Stimulated activated CD4-positive, alpha-beta T cell treated with anti-CD3 and anti-CD28 coated beads, Interleukin-1b, Interleukin-23, amount 100 ng/mL, for 48 hours (primary cell): ENCODE data around the gene MAJIN.
A peak's percentile ranks its signal among the peaks of the same experiment; 100 is the strongest.
"Not testable (repeated sequence)": the region's sequence is repeated elsewhere in the genome, so short reads cannot be mapped to it uniquely, and the experiment has no call there.

Source experiments
- DNase-seq: peaks from one replicate; pipeline ENCODE4 v3.0.0-alpha.2; 2020

MAJIN gene

GRCh38 chr11:64989416-64989815 is 17.5 kb upstream of the MAJIN start:
- DNase-seq = no peak

- DNase-seq = no peak
Observed at GRCh38 chr11:64987998-64988854, 16.3 kb upstream of the MAJIN start.

DNA sequence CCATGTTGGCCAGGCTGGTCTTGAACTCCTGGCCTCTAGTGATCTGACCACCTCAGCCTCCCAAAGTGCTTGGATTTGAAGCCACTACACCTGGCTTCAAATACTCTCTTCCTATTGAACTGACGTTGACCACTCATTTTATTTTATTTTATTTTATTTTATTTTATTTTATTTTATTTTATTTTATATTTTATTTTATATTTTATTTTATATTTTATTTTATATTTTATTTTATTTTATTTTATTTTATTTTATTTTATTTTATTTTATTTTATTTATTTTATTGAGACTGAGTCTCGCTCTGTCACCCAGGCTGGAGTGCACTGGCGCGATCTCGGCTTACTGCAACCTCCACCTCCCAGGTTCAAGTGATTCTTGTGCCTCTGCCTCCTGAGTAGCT is 11.4 kb upstream of the MAJIN start:
- DNase-seq = not testable (repeated sequence)

GRCh38 chr11:64976651-64977050 is 4.7 kb upstream of the MAJIN start:
- no peak for DNase-seq

DNA sequence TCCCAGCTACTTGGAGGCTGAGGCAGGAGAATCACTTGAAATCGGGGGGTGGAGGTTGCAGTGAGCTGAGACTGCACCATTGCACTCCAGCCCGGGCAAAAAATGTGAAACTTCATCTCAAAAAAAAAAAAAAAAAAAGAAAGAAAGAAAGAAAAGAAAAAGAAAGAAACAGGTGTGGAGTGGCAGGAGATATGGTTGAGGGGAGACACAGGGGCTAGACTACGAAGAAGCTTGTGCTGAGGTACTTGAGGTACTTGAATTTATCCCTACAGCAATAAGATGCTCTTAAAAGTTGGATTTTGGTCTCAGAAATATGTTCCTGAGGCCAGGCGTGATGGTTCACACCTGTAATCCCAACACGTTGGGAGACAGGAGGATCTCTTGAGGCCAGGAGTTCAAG is 2.2 kb upstream of the MAJIN start:
- no peak for DNase-seq

DNA sequence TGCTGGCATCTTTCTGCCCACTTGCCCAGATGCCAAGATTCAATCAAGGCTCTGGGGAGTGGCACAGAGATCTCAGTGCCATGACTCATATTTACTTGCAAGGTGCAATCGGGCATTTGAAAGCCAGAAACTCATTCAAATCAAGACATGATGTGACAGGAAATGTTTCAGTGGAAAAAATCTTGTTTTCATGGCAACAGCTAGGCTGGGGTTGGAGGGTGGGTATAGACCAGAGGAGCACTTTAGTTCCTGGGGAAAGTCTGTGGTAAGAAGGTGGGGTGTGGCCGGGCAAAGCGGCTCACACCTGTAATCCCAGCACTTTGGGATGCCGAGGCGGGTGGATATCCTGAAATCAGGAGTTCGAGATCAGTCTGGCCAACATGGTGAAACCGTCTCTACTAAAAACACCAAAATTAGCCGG is 1.2 kb downstream of the MAJIN start:
- peak; percentile 46 for DNase-seq

DNA sequence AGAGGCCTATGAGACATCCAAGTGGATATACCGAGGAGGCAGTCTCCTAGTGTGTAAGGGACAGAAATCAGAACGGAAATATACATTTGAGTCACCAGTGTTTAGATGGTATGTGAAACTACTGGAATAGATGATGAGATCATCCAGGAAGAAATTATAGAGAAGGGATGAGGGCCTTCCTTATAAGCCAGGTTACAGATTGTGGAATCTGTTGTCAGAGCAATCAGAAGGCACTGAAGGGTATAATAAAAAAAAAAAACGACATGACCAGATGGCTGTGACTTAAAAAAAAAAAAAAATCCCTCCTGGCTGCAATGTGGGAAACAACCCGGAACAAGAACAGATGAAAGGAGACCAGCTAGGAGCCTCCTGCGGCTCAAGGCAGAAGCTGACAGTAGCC is 2.7 kb downstream of the MAJIN start:
- DNase-seq = no peak

DNA sequence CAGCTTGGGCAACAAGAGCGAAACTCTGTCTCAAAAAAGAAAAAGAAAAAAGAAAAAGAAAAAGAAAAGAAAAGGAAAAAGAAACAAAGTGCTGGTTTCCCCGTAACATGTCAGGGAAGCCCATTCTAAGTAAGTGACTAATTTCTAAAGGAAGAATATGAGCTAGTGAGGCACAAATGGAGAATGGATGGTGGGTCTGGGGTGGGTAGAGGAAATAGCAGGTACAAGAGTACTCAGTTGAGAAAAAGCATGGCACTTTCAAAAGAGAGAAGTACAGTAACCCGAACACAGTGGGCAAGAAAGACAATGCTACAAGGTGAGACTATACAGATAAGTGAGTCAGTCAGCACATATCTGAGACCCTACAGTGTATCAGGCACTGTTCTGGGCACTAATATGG is 4.5 kb downstream of the MAJIN start:
- DNase-seq = no peak

GRCh38 chr11:64963072-64963631 is 8.8 kb downstream of the MAJIN start:
- DNase-seq = no peak

GRCh38 chr11:64960719-64961118 is 11.2 kb downstream of the MAJIN start:
- DNase-seq = no peak

GRCh38 chr11:64959498-64959897 is 12.4 kb downstream of the MAJIN start:
- no peak for DNase-seq

DNA sequence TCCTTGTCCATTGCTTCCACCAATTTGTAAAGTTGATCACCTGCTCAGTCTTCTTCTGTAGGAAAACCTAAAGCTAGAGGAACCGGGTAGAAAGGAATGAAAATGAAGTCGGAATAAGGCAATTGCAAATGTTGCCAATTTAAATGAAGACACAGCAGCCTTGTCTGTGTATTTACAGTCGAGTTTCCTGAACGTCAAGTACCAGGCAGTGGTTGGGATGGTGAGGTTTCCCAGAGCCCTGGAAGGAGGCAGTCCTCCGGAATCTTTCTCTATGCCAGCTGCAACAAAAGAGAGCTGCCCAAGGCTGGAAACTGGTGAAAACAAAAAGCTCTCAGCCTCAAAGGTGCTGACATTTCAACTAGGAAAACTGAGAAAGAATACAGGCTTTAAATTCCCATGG is 17.7 kb downstream of the MAJIN start:
- no peak for DNase-seq

- no peak for DNase-seq
Observed at GRCh38 chr11:64951529-64951928, 20.4 kb downstream of the MAJIN start.

GRCh38 chr11:64947208-64947814 is 24.6 kb downstream of the MAJIN start:
- DNase-seq = no peak

- DNase-seq = no peak
Observed at GRCh38 chr11:64936539-64936938, 35.4 kb downstream of the MAJIN start.

- no peak for DNase-seq
Observed at GRCh38 chr11:64935359-64936081, 36.4 kb downstream of the MAJIN start, which contains the start of gene GPHA2. Gene GPHA2, minus strand, starts transcription at chr11:64935893. Its CDS starts 433 bp downstream, at chr11:64935460.

DNA sequence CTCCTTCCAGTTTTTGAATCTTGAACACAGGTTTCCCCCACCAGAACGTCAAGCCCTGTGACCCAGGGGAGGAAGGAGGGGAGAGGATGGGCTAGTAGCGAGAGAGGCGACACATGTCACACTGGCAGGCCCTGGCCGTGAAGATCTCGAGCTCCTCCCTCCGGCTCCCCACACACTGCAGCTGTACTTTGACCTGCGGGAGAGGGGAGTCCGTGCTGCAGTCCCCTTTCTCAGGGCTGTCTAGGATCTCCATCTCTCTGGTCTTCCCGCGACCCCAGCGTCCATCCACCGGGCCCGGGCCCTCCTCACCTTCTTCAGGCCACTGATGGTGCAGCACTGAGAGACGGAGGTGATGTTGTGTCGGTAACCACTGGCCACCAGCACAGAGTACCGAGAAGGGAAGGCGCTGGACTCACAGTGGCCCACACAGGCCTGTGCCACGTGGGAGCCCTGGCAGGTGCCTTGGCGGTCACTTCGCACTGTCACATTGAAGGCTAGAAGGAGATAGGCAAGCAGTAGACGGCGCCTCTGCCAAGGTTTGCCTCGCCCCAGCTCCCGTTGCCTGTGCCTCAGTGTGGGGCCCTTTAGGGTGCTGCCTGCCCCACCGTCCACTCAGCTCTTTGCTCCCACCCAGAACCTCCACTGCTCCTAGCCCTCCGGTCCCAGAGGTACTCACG is 37.1 kb downstream of the MAJIN start:
- no peak for DNase-seq

DNA sequence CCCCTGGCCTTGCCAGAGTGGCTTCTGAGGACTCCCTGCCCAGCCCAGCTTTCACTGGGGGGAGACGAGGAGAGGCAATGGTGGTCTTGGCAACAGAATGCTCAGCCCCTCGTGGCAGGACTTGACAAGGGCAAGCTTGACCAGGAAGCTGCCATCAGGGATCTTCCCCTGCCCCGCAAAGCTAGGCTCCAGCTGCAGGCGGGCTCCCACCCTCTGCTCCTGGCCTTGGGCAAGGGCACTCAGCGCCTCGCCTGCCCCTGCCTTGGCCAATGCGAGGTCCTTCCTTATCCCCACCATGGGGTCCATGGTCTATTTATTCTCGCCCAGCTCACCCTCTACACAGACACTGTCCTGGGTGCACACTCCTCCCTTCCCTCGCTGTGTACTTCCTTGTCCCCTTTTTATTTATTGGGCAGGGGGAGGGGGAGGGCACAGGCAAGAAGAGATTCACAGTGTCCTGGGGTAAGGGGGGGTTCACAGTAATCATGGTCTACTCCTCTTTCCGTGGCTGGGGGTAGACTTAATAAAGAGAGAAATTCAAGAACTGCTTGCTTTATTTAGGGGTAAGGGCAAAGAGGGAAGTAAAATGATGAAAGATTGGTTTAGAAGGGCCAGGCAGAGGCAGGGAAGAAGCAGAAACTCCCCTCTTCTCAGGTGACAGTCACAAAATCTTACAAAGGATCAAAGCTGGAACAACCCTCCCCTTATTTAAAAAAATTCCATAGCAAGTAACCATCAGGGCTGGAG is 37.8 kb downstream of the MAJIN start:
- no peak for DNase-seq

DNA sequence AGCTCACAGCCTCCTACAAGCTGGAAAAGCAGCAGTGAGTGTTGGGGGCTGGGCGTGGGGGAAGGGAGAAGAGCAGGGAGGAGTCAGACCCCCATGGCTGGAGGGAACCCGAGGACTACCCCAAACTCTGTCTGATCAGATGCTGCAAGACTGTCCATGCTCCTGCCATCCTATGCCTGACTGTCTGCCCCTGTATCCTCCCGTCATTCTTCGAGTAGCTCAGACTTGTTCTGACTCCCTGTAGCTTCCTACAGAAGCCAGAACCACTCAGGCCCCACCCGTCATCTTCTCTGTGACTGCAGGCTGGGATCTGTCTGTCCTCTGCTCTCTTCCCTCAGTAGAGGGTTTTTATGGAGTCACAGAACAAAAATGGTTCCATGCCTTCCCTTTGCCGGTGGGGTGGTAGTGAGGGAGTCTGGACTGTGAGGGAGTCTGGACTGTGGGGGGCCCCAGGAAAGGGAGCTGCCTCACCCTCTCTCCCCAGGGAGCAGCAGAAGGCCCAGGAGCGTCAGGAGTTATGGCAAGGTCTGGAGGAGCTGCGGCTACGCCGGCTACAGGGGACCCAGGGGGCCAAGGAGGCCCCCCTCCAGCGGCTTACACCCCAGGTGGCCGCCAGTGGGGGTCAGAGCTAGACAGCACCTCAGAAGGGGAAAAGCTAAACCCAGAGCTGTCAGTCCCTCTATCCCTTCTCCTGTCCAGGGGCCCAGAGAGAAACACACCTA is 38.5 kb downstream of the MAJIN start:
- no peak for DNase-seq

GRCh38 chr11:64932324-64932723 is 39.6 kb downstream of the MAJIN start:
- no peak for DNase-seq

DNA sequence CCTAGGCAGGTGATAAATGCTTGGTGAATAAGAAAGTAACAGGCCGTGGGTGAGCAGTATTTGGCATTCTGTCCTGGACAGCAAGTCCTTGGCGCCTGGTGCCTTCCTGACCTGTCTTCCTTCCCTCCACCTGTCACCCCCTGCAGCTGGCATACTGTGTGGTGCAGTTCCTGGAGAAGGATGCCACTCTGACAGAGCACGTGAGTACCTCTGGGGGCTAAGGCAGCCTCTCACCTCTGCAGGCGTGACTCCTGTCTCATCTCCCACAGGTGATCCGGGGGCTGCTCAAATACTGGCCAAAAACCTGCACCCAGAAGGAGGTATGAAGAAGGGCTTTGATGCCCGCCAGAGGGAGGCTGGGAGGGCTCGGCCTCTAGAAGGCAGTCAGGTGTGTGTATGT is 40.6 kb downstream of the MAJIN start:
- no peak for DNase-seq
